Measurements from ENCODE around the gene SH3BP1.
"Not testable (repeated sequence)": the region's sequence is repeated elsewhere in the genome, so short reads cannot be mapped to it uniquely, and the experiment has no call there.

Gene SH3BP1

GRCh38 chr22:37639070-37639760 lies at the start of gene SH3BP1:
Gene SH3BP1, plus strand, starts transcription at chr22:37639669. Its CDS starts 119 bp downstream, at chr22:37639788.
- no peak for DNase-seq (ENCODE audit: low read depth in 2 of 2)

GRCh38 chr22:37591081-37591480 lies 48.4 kb upstream of the SH3BP1 start:
- DNase-seq (ENCODE audit: low read depth in 2 of 2): not testable (repeated sequence)

- no peak for DNase-seq (ENCODE audit: low read depth in 2 of 2)
Observed at GRCh38 chr22:37591823-37592404, 47.6 kb upstream of the SH3BP1 start.

- DNase-seq (ENCODE audit: low read depth in 2 of 2): no peak
Observed at GRCh38 chr22:37594237-37594636, 45.2 kb upstream of the SH3BP1 start.

GRCh38 chr22:37599153-37599552 lies 40.3 kb upstream of the SH3BP1 start:
- no peak for DNase-seq (ENCODE audit: low read depth in 2 of 2)

- no peak for DNase-seq (ENCODE audit: low read depth in 2 of 2)
Observed at GRCh38 chr22:37601203-37601539, 38.3 kb upstream of the SH3BP1 start.

GRCh38 chr22:37601540-37602442 lies 37.7 kb upstream of the SH3BP1 start:
- DNase-seq (ENCODE audit: low read depth in 2 of 2): no peak

GRCh38 chr22:37602546-37603277 lies 36.8 kb upstream of the SH3BP1 start:
- DNase-seq (ENCODE audit: low read depth in 2 of 2): not testable (repeated sequence)

- no peak for DNase-seq (ENCODE audit: low read depth in 2 of 2)
Observed at GRCh38 chr22:37604074-37604473, 35.4 kb upstream of the SH3BP1 start.

- peak in 1 of 2 donors; percentile 30 for DNase-seq (ENCODE audit: low read depth in 2 of 2)
Observed at GRCh38 chr22:37604875-37605274, 34.6 kb upstream of the SH3BP1 start.

- DNase-seq (ENCODE audit: low read depth in 2 of 2): peak; percentile 75 to 87
Observed at GRCh38 chr22:37607010-37607934, 32.2 kb upstream of the SH3BP1 start.

- no peak for DNase-seq (ENCODE audit: low read depth in 2 of 2)
Observed at GRCh38 chr22:37607935-37608476, 31.5 kb upstream of the SH3BP1 start.

GRCh38 chr22:37608477-37609239 lies 30.8 kb upstream of the SH3BP1 start, which contains the start of gene GGA1:
Gene GGA1, plus strand, starts transcription at chr22:37608834. Its CDS starts 27 bp downstream, at chr22:37608861.
- peak; percentile 87 to 89 for DNase-seq (ENCODE audit: low read depth in 2 of 2)

GRCh38 chr22:37609240-37610152 lies 30.0 kb upstream of the SH3BP1 start:
- no peak for DNase-seq (ENCODE audit: low read depth in 2 of 2)

GRCh38 chr22:37610153-37610475 lies 29.4 kb upstream of the SH3BP1 start:
- not testable (repeated sequence) for DNase-seq (ENCODE audit: low read depth in 2 of 2)

GRCh38 chr22:37610480-37611129 lies 28.9 kb upstream of the SH3BP1 start:
- no peak for DNase-seq (ENCODE audit: low read depth in 2 of 2)

- DNase-seq (ENCODE audit: low read depth in 2 of 2): no peak
Observed at GRCh38 chr22:37611207-37611606, 28.3 kb upstream of the SH3BP1 start.

Data from stimulated activated CD8-positive, alpha-beta memory T cell treated with anti-CD3 and anti-CD28 coated beads, Interleukin-7, amount 100 ng/mL, for 1 hour (primary cell).